RWPE1 (cell line): ENCODE results near the gene ATG16L2.
A peak's percentile ranks its signal among the peaks of the same experiment; 100 is the strongest.

Source experiments
- CTCF ChIA-PET: fragments of 350-600 bp; sonication (Branson Sonifier 250); formaldehyde crosslinking; extraction: SDS; loops from one replicate; lab custom pipeline; 2021; lab: Yijun Ruan, JAX
- POLR2A ChIA-PET: fragments of 400-600 bp; formaldehyde crosslinking; extraction: SDS; loops from one replicate; lab custom pipeline; 2020; ENCODE audit warnings: antibody characterized with exemption; ENCODE audit not compliant: low non-redundant PET; lab: Yijun Ruan, JAX
- DNase-seq: peaks from one replicate; pipeline ENCODE4 v3.0.0; 2012; ENCODE audit warnings: low spot score
- H3K27ac ChIP-seq: fragments of 450-650 bp; 2 replicates; pipeline ENCODE4 v1.5.1; 2017
- TF ChIP-seq, protein P1 (sequence below): fragments of 450-650 bp; conservative IDR thresholded peaks from 2 replicates; pipeline ENCODE4 v1.5.1; 2017; ENCODE audit warnings: low read depth, mild to moderate bottlenecking

ATG16L2 gene

DNA sequence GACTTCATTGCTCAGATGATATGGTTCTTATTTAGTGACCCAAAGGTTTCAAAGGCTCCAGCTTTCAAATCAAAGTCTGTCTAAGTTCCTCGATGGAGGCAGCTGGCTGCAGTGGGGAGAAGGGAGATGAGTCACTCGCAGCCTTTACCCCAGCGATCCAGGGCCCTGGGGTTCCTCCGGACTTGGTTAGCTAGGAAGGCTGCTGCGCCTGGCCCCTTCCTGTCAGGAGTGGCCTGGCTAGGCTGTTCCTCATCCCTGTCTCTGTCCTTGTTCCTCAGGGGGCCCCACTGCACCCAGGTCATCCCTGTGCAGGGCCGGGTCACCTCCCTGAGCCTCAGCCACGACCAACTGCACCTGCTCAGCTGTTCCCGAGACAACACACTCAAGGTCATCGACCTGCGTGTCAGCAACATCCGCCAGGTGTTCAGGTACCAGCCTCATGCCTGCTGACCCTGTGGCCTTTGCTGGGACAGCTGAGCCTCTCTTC, 13.9 kb downstream of the ATG16L2 start:
- ChIA-PET POLR2A (no interaction called here), CTCF (interaction anchor here (0.9 to 1.0 kb wide), 3 partner anchors 39 to 507 kb away, joined by 3 read pairs; no protein-coding TSS in a partner anchor)
- TF ChIP-seq, protein P1, sequence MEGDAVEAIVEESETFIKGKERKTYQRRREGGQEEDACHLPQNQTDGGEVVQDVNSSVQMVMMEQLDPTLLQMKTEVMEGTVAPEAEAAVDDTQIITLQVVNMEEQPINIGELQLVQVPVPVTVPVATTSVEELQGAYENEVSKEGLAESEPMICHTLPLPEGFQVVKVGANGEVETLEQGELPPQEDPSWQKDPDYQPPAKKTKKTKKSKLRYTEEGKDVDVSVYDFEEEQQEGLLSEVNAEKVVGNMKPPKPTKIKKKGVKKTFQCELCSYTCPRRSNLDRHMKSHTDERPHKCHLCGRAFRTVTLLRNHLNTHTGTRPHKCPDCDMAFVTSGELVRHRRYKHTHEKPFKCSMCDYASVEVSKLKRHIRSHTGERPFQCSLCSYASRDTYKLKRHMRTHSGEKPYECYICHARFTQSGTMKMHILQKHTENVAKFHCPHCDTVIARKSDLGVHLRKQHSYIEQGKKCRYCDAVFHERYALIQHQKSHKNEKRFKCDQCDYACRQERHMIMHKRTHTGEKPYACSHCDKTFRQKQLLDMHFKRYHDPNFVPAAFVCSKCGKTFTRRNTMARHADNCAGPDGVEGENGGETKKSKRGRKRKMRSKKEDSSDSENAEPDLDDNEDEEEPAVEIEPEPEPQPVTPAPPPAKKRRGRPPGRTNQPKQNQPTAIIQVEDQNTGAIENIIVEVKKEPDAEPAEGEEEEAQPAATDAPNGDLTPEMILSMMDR, result no peak
- H3K27ac ChIP-seq, result peak overlapping the region; percentile 19
- DNase-seq, result no peak

DNA sequence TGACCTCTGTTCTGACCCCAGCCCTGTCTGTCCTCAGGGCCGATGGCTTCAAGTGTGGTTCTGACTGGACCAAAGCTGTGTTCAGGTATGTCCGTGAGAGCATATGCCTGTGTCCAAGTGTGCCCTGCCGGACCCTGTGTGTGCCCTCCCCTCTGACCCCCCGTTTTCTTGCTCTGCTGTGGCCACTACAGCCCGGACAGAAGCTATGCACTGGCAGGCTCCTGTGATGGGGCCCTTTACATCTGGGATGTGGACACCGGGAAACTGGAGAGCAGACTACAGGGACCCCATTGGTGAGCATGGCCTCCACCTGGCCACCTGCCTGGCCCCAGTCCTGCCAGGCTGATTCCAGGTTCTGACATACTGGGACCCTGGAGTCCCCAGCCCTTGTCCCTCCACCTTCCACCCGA, 14.5 kb downstream of the ATG16L2 start:
- H3K27ac ChIP-seq, result peak overlapping the region; percentile 19; the same call in 1 of the 2 replicates
- DNase-seq, result no peak
- CTCF ChIA-PET, result interaction anchor here (0.7 to 1.7 kb wide), 3 partner anchors 38 to 349 kb away, joined by 3 to 10 read pairs (median 3); no protein-coding TSS in a partner anchor
- POLR2A ChIA-PET, result no interaction called here
- TF ChIP-seq, protein P1, result no peak

DNA sequence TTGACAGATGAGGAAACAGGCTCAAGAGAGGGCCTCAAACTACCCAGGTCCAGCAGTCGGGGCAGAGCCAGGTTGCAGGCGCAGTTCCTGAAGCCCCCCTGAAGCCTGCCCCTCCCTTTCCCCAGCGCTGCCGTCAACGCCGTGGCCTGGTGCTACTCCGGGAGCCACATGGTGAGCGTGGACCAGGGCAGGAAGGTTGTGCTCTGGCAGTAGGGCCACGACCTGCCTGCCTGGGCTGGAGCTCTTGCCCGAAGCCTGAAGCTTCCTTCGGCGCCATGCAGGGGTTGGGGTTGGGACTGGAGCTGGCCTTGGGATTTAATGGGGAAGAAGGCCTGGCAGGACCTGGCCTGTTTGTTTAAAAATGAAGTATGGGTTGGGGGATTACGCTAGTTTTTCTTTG, 15.0 kb downstream of the ATG16L2 start:
- CTCF ChIA-PET, result interaction anchor here (0.7 to 1.7 kb wide), 3 partner anchors 38 to 348 kb away, joined by 3 to 10 read pairs (median 3); no protein-coding TSS in a partner anchor
- no peak overlapping the region for H3K27ac ChIP-seq
- DNase-seq, result no peak
- TF ChIP-seq, protein P1, result no peak
- POLR2A ChIA-PET, result no interaction called here

DNA sequence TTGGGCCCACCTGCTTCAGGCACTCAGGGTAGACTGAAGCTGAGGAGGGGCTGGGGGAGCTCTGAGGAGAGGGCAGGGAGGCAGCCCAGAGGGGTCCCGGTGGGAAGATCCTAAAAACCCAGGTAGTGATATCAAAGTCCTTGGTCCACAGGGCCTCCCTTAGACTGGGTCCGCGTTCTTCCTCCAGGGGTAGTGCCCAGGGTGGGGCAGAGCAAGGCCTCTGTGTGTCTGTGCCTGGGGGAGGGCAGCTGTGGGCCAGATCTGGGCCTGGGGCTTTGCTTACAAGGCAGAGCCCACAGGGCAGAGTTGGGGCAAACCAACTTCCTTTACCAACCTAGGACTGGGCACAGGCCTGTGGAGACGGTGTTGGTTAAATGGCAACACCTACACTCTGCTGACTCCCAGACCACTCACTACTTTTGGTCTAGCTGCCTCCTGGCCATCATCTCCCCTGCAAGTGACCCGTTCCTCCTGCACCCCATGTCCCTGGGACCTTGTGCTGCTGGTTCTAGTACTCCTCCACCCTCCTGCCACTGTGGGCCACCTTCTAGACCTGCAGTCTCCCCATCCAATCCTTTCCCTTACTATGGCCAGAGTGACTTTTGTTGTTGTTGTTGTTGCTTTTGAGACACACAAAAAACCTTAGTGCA, 15.8 kb downstream of the ATG16L2 start:
- ChIA-PET POLR2A (no interaction called here), CTCF (interaction anchor here (1.1 to 1.7 kb wide), 2 partner anchors 105 to 347 kb away, joined by 3 to 10 read pairs; no protein-coding TSS in a partner anchor)
- H3K27ac ChIP-seq, result no peak overlapping the region
- TF ChIP-seq, protein P1, result no peak
- DNase-seq, result no peak

DNA sequence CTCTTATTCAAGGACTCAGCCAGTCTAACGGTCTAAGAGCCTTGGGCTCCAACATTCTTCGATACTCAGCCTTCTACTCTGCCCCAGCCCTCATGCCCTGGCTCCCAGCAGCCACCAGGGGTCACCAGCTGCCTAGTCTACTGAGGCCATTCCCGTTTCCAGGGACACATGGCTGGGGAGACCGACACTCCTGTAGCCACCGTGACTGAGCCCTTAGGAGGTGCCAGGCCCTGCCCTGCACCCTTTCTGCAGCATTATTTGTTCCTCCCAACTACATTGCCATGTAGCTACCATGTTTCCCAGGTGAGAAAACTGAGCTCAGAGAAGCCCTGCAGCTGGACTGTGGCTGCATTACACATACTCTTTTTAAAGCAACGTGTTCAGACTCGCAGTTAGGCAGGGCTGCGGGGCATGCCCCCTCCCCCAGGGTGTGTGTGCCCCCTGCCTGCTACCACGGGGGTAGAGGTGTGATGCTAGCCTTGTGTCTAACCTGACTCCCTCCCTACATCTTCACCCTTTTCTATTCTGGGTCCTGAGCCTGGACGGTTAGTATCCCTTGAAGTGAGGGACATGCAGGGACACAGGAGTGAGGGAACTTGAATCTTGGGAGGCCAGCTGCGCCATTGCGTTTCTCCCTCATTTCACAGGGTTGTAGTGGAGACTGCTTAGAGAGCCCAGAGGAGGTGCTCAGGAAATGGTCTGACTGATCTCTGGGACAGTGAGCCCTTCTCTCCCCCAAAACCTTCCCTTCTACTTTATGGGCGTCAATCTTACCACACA, 17.5 kb downstream of the ATG16L2 start:
- H3K27ac ChIP-seq, result peak overlapping the region; percentile 59
- ChIA-PET CTCF (interaction anchor here (0.6 to 1.9 kb wide), 17 partner anchors 9 to 1010 kb away, joined by 3 to 41 read pairs (median 4); partner anchors contain the start of gene STARD10), POLR2A (no interaction called here)
- TF ChIP-seq, protein P1, result peak; percentile 90
- peak; percentile 68 for DNase-seq
